Adrenal gland (tissue), 12 donors: ENCODE results near the gene LATS2. TPM values are rescaled to one million over a fixed set of nuclear protein-coding genes. Genes with fewer than 3 reads are reported as not detected.
A peak's percentile ranks its signal among the peaks of the same experiment; 100 is the strongest.

ENCODE experiments used
- DNase-seq, 7 donors: peaks; one replicate each; pipeline ENCODE4 v3.0.0-alpha.2; 2019 to 2020
- H3K27ac ChIP-seq, 5 donors: fragments of 200-600 bp; sonication (generic) in 4 of 5; 1 replicate in 3 of 5; 2 replicates in 2 of 5; pipeline versions ENCODE4 v1.5.1 to v1.8.0; 2016 to 2020; ENCODE audit warnings: mild to moderate bottlenecking in 1 of 5
- H3K27me3 ChIP-seq: fragments of 200-600 bp; 2 replicates; pipeline ENCODE4 v1.8.0; 2021
- H3K36me3 ChIP-seq, 2 donors: fragments of 200-600 bp; replicated peaks in 1 of 2; 1 replicate in 1 of 2; 2 replicates in 1 of 2; pipeline versions ENCODE4 v1.5.1 to v1.8.0; 2018 to 2022
- H3K4me1 ChIP-seq, 2 donors: fragments of 200-600 bp; replicated peaks in 1 of 2; 1 replicate in 1 of 2; 2 replicates in 1 of 2; pipeline versions ENCODE4 v1.5.1 to v1.8.0; 2018 to 2021
- H3K4me3 ChIP-seq, 4 donors: fragments of 200-600 bp; sonication (generic) in 3 of 4; one replicate each; pipeline ENCODE4 v1.5.1; 2016 to 2018
- H3K9me3 ChIP-seq, 3 donors: fragments of 200-600 bp; sonication (generic) in 1 of 3; replicated peaks in 1 of 3; 1 replicate in 2 of 3; 2 replicates in 1 of 3; pipeline versions ENCODE4 v1.5.1 to v1.8.0; 2016 to 2021
- POLR2A ChIP-seq, 2 donors: fragments of 450-650 bp; IDR thresholded peaks; one replicate each; pipeline ENCODE4 v1.6.1; 2017; ENCODE audit warnings: antibody characterized with exemption in 2 of 2, mild to moderate bottlenecking in 2 of 2, moderate library complexity in 1 of 2
- WGBS, 4 donors: extraction: QIAGEN DNeasy Blood & Tissue Kit in 2 of 4; methylation state at CpG; one replicate each; pipeline versions ENCODE4 v1.1.5 to v1.1.7; 2013 to 2017; 5-methylcytosine and 5-hydroxymethylcytosine counted together
- intact Hi-C, 2 donors: fragments of 100-400 bp; cut with DNase I; formaldehyde crosslinking; loops; one replicate each; pipeline versions ENCODE4 v1.14.1 to v1.15.0; 2022 to 2023
- polyA plus RNA-seq, 3 donors: library from polyadenylated mRNA; stranded (reverse); fragments of 200-250 nt in 2 of 3; fragments of 350-450 nt in 1 of 3; fragmentation: Illumina TruSeq in 1 of 3; extraction: RNeasy Lipid Tissue Mini Kit (QIAGEN cat#74804) in 1 of 3; gene quantifications; one replicate each; pipeline ENCODE4 v1.2.3, GENCODE V29; 2013 to 2014
- total RNA-seq, 9 donors: library from RNA; depleted of rRNA in 4 of 9; stranded (reverse); fragments of >200 nt in 4 of 9; fragments of 120-200 nt in 1 of 9; fragmentation: NEBNext Ultra II Directional in 1 of 9; extraction: Animal tissue kit (Norgen Biotek cat#: 25700) in 1 of 9; gene quantifications; one replicate each; pipeline versions ENCODE4 v1.1.0 to v1.2.4, GENCODE V29; 2013 to 2023
- TF ChIP-seq, protein P1 (sequence below), 6 experiments: fragments of 450-650 bp in 4 of 6; fragments of 200-600 bp in 2 of 6; sonication (generic) in 1 of 6; IDR thresholded peaks; 1 replicate in 5 of 6; 2 replicates in 1 of 6; pipeline versions ENCODE4 v1.5.1 to v1.8.0; 2016 to 2021; ENCODE audit warnings: antibody characterized with exemption in 6 of 6, mild to moderate bottlenecking in 2 of 6, moderate library complexity in 1 of 6
- donor health status: healthy with polysubstance abuse.
- donor health status: Bipolar disorder and iron deficiency.
- donor health status: DM: yes; HTN: yes; CAD: no.
- donor health status: DM: no; HTN: no; CAD: no.
- donor health status: DM: no; HTN: no; CAD: no.
- donor health status: DM: yes; HTN: yes; CAD: no.

LATS2 gene
- total and polyA plus RNA-seq, 12 donors, result 7.4 to 35.6 (median 23.3) TPM

DNA sequence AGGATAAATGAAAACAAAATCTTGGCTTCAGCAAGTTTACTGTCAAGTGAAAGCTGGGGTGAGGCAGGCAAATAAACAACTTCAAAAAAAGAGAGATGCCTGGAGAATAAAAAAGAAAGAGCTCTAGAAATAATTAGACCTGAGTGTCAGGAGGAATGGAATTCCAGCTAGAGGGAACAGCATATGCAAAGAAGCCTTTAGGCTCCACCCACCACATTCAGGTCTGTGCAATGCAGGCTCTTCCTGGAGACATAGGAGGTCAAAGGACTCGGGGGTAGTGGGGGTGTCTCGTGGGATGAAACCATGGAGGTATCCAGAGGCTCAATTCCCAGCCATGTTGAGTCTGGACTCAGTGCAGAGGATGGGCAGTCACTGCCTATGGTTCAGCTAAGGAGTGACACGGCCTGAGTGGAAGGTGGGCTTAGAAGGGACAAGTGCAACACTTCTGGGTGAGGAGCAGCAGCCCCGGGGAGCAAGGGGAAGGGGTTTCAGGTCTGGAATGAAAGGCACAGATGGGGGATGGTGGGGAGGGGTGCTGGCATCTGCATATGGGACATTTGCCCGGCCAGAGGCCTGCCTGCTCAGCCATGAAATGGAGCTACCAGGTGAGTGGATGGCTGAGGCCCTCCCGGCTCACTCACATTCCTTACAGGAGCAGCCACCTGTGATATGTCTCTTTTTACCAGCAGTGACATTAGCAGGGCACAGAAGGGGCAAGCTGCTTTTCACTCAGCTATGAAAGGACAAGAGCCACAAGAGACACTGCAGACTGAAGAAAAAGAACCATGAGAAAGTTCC lies 12.3 kb downstream of the LATS2 start:
- DNase-seq, result peak in 3 of 7 donors; percentile 5 to 41 (median 17)
- H3K27me3 ChIP-seq, result no peaks in the 10 kb centered on the region
- peaks cover 0 to 10% of the 10 kb centered on the region in 2 donors for H3K36me3 ChIP-seq
- no peak overlapping the region for H3K4me3 ChIP-seq
- H3K9me3 ChIP-seq, result no peaks in the 10 kb centered on the region
- no peak for TF ChIP-seq POLR2A (IDR thresholded peaks at IDR 0.05)
- TF ChIP-seq, protein P1, sequence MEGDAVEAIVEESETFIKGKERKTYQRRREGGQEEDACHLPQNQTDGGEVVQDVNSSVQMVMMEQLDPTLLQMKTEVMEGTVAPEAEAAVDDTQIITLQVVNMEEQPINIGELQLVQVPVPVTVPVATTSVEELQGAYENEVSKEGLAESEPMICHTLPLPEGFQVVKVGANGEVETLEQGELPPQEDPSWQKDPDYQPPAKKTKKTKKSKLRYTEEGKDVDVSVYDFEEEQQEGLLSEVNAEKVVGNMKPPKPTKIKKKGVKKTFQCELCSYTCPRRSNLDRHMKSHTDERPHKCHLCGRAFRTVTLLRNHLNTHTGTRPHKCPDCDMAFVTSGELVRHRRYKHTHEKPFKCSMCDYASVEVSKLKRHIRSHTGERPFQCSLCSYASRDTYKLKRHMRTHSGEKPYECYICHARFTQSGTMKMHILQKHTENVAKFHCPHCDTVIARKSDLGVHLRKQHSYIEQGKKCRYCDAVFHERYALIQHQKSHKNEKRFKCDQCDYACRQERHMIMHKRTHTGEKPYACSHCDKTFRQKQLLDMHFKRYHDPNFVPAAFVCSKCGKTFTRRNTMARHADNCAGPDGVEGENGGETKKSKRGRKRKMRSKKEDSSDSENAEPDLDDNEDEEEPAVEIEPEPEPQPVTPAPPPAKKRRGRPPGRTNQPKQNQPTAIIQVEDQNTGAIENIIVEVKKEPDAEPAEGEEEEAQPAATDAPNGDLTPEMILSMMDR (IDR thresholded peaks at IDR 0.05), result no peak
- WGBS, 4 donors, result 85 to 94% (median 88%) methylated on average over 5 to 6 of the region's 6 CpGs
- H3K27ac ChIP-seq, result no peak overlapping the region
- peaks cover 7 to 27% of the 10 kb centered on the region in 2 donors for H3K4me1 ChIP-seq
- intact Hi-C loops, result no loop called here

DNA sequence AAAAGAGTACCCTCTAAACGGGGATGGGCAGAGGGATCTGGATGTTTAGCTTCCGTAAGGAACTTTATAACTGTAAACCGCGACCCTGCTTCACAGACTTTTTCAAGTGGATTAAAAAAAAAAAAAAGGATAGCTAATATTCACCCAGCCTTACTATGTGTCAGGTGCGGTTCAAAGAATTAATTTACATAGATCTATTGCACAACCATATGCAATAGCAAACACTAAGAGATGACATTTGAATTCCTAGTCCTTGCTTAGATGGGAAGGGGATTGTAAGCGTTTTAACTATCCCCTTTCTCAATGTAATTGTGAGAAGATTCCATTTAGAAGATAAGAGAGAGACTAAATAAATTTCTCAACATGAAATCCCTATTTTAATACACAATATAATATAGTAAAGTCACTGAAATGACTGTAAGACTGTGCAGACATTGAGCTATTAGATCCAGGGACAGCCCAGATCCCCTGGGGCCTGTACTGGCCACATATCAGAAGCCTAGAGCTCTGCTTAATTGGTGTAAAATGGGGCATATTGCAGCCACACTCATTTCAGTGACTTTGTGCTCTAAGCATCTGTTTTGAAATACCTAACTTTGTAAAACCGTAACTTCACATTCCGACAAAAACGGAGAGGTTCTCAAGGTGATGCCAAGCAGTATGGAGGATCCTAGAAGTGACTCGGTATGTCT lies 13.6 kb downstream of the LATS2 start:
- intact Hi-C loops, result no loop called here
- H3K4me3 ChIP-seq, result no peak overlapping the region
- no peak for TF ChIP-seq POLR2A (IDR thresholded peaks at IDR 0.05)
- TF ChIP-seq, protein P1 (IDR thresholded peaks at IDR 0.05), result no peak
- no peaks in the 10 kb centered on the region for H3K9me3 ChIP-seq
- no peak overlapping the region for H3K27ac ChIP-seq
- H3K4me1 ChIP-seq, result peaks cover 7 to 30% of the 10 kb centered on the region in 2 donors
- peaks cover 0 to 10% of the 10 kb centered on the region in 2 donors for H3K36me3 ChIP-seq
- DNase-seq, result peak in 3 of 7 donors; percentile 19 to 50 (median 20)
- no peaks in the 10 kb centered on the region for H3K27me3 ChIP-seq
- 90 to 94% (median 91%) methylated on average over 10 of the region's 10 CpGs for WGBS, 4 donors

DNA sequence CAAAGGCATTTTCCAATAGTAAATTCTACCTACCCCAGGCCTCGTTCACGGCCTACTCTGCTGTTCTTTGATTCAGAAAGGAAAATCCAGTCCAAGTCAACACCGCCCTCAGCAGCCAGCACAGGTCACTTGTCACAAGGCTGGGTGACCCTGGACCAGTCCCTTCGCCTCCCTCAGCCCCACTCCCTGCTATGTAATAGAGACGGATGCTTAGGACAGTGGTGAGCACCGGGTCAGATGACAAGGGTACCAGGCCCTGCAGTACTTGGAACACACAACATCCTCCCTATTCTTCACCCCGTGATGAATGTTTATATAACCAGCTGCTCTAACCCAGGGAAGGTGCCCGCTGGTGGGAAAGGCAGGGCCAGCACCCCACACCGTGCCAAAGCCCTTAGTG lies 14.3 kb downstream of the LATS2 start:
- Histone ChIP-seq H3K4me3 (no peak overlapping the region), H3K27ac (no peak overlapping the region), H3K27me3 (no peaks in the 10 kb centered on the region), H3K4me1 (peaks cover 7 to 30% of the 10 kb centered on the region in 2 donors), H3K36me3 (peaks cover 0 to 10% of the 10 kb centered on the region in 2 donors), H3K9me3 (no peaks in the 10 kb centered on the region)
- 91 to 97% (median 96%) methylated on average over 9 of the region's 9 CpGs for WGBS, 4 donors
- intact Hi-C loops, result no loop called here
- TF ChIP-seq POLR2A (IDR thresholded peaks at IDR 0.05), result no peak
- TF ChIP-seq, protein P1 (IDR thresholded peaks at IDR 0.05), result no peak
- peak in 2 of 7 donors; percentile 9 to 16 for DNase-seq

DNA sequence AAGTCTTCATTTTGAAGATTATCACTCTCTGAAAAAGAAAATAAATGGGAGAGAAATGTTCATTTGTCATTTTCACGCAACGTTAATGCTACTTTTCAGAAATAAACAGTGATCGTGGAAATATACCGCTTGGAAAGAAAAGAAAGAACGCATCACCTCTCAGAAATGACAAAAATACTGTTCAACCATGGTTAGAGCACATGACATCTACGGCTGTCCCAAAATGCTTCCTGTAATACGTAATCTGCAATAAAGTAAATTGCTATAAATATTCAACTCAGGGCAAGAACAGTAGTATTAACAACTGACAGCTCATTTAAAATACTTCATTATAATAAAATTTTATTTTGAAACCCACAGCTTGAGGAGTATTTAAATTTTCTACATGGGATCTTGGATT lies 15.2 kb downstream of the LATS2 start:
- 83 to 89% (median 86%) methylated on average over 7 of the region's 7 CpGs for WGBS, 4 donors
- intact Hi-C loops, result no loop called here
- no peaks in the 10 kb centered on the region for H3K27me3 ChIP-seq
- TF ChIP-seq POLR2A (IDR thresholded peaks at IDR 0.05), result no peak
- TF ChIP-seq, protein P1 (IDR thresholded peaks at IDR 0.05), result no peak
- H3K27ac ChIP-seq, result no peak overlapping the region
- DNase-seq, result no peak
- no peaks in the 10 kb centered on the region for H3K9me3 ChIP-seq
- H3K4me1 ChIP-seq, result peaks cover 14 to 35% of the 10 kb centered on the region in 2 donors
- peaks cover 0 to 10% of the 10 kb centered on the region in 2 donors for H3K36me3 ChIP-seq
- H3K4me3 ChIP-seq, result no peak overlapping the region
